DMS53 treated with DMSO at 0.1 percent for 48 hours (cell line): ENCODE results near the gene SLC13A4.
A peak's percentile ranks its signal among the peaks of the same experiment; 100 is the strongest.
"Not testable (repeated sequence)": the region's sequence is repeated elsewhere in the genome, so short reads cannot be mapped to it uniquely, and the experiment has no call there.

Experiments
- DNase-seq: peaks from one replicate; lab custom pipeline; 2025; ENCODE audit not compliant: unreplicated experiment; lab: John Stamatoyannopoulos, UW

The SLC13A4 gene, protein sequence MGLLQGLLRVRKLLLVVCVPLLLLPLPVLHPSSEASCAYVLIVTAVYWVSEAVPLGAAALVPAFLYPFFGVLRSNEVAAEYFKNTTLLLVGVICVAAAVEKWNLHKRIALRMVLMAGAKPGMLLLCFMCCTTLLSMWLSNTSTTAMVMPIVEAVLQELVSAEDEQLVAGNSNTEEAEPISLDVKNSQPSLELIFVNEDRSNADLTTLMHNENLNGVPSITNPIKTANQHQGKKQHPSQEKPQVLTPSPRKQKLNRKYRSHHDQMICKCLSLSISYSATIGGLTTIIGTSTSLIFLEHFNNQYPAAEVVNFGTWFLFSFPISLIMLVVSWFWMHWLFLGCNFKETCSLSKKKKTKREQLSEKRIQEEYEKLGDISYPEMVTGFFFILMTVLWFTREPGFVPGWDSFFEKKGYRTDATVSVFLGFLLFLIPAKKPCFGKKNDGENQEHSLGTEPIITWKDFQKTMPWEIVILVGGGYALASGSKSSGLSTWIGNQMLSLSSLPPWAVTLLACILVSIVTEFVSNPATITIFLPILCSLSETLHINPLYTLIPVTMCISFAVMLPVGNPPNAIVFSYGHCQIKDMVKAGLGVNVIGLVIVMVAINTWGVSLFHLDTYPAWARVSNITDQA

DNA sequence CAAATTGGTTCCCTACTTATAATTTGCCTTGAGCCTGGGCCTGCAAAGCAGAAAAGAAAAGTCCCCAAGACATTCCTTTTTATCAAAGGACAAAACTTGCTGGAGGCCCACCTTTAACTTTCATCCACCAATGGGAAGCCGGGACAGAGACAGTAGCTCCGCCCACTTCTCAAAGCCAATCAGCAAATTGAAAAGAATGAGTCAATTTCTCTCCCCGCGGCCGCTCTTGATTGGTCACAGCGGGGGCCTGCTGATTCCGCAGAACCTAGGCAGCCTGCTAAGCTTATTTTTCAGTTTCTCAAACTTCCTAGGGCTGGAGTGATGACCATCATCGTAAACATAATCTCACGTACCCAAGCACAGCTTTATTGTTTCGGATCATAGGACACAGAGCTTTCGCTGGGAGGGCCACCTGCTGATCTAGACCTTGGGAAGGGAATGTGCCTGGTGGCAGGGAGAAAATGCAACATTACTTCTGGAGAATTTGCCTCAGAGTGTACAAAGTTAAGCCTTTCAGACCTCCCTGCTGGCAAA is at the start of gene SLC13A4:
Gene SLC13A4 (minus strand): TSS at position 51 of the 534 bp plus-strand sequence. CDS start 690 bp downstream, outside the sequence.
- DNase-seq = no peak

DNA sequence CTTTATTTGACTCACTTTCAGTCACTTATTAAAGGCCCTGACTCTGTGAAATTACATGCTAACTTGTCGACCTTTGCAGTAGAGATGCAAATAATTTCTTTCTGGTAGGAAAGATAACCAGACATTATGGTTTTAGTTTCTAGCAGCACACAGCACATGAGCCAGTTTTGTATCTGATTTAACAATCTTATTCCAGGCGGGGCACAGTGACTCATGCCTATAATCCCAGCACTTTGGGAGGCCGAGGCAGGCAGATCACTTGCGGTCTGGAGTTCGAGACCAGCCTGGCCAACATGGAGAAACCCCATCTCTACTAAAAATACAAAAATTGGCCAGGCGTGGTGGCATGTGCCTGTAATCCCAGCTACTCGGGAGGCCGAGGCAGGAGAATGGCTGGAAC is 47.9 kb upstream of the SLC13A4 start:
- DNase-seq = not testable (repeated sequence)

DNA sequence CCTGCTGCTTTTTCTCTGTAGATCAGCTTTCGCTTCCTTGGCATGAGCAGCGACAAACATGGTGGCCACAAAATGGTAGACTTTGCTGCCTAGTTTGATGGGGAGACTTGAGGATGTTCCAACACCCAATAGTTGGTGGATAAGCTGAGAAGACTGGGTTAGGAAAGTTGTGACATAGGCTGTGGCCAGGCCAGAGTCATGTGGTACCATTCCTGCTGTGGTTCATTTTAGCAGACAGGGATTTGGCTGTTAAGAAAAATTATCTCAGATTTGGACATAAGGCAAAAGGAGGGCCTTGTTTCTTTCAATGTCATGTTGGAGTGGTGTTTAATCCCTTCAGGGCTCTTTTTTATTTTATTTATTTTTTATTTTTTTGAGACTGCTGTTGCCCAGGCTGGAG is 47.2 kb upstream of the SLC13A4 start:
- no peak for DNase-seq

DNA sequence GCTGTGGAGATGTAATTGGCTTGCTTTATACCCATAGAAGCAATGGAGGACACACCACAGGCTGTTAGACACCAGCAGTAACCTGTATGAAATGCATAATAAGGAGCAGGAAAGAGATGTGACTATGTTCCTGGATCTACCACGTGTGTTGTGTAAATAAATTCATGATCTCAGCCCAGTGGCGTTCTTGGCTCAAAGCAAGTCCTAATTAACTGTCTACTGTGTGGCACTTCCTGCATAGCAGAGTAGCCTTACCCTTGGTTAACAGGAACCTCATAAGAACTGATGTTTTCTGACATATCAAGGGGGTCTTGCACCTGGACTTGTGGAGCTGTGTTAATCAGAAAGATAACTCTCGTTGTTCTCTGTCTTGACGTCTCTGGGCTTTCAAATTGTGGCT is 46.3 kb upstream of the SLC13A4 start:
- DNase-seq = peak; percentile 98

DNA sequence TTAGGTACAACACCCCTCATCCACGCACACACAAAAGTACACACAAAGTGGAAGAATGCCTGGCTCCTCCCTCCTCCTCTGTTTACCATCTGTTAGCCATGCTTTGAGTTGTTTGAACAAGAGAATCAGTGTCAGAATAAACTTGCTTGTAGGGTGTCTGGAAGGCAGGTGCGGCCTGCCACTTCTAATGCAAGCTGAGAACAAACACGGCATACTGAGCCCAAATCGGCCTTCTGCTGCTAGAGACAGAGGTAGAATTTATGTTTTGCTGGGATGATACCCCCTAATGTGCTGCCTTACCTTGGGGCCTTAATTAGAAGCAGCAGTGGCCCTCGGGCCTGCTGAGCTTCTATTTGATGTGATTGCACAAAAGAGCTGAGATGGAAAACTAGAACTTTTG is 45.5 kb upstream of the SLC13A4 start:
- DNase-seq = peak; percentile 90

DNA sequence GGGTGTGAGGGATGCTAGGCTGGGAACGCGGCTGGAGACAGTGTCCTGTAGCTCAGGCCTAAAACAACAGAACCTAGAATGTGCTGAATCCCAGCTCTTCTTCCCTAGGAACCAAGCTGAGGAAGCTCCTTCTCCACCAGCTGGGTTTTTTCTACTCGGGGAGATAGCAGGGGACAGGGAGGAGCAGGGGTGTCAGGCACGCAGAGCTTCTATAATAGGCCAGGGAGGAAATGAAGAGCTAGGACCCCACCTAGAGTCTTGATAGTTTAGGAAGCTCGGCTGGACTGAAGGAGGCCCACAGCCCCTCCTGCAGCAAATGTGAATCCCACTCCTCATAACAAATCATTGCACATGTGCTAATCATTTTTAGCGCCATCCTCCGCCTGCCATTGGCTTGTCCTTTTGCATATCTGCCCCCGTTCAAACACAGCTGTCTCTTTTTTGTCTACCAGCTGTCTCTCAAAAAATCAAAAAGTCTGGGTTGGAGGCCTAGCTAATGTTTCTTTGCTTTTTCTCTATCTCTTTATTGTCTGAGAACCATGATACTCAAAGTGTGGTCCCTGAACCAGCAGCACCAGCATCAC is 44.7 kb upstream of the SLC13A4 start:
- DNase-seq = peak; percentile 24

DNA sequence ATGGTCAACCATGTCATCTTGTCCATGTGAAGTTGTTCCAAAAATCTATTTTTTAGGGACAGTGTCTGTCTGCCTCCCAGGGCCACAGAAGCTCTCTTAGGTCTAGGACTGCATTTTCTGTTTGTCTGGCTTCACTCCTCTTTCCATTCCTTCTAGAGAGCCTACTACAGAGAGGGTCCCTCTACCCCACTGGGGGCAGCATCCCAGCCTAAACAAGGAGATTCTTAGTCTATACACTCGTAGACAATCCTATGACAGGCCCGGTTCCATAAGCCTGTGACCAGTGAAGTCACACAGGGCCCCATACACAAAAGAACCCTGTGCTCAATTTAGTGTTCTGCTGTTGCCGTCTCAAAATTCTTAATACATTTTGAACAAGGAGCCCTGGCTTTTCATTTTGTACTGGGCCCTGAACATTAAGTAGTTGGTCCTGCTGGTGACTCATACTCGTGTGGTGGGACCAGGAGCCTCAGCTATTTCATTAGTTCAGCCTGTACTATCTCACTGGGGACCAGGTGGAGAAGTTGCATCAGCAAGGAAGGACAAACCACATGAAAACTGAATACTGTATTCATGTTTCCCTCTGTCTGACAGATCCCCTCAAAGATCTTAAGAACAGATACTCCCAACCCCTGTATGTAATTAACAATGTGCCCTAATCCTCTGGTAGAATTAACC is 44.1 kb upstream of the SLC13A4 start:
- DNase-seq = peak; percentile 29

DNA sequence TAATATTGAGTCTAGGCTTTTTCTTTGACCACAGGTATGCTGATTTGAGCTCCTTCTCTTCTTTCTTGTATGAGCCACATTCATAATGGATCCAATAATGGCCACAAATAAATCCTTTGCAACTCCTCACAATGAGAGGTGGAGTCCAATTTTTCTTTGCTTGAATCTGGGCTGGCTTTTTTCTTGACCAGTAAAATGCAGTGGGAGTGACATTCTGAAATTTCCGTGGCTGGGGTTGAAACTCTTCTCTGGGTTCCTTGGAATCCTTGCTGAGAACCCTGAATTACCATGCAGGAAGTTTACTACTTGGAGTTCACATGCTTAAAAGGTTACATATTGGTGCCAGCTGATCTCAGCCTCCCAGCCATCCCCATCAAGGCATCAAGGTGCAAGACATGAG is 43.1 kb upstream of the SLC13A4 start:
- DNase-seq = no peak

DNA sequence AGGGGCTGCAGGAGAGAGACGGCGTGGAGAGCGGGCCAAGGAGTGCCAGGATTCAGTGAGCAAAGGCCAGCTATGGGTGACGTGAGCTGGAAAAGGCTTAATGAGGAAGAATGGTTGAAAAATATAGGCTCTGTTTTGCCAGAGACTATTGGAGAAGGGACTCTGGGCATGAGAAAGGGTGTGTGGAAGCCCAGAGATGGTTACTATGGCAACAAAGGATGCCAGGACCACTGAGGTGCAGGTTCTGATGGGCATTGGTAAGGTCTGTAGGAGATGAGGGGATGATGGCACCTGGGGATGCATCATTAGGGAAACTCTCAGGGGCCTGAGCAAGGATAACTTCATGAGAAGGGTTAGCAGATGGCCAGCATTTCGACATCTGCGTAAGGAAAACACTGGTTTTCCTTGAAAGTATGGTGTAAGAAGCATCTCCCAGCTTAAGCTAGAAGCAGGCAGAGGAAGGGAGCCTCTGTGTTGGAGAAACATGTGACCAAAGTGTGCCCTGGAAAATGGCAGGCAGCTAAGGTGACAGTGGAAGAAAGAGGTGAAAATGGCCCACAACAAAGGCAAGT is 42.2 kb upstream of the SLC13A4 start:
- no peak for DNase-seq

DNA sequence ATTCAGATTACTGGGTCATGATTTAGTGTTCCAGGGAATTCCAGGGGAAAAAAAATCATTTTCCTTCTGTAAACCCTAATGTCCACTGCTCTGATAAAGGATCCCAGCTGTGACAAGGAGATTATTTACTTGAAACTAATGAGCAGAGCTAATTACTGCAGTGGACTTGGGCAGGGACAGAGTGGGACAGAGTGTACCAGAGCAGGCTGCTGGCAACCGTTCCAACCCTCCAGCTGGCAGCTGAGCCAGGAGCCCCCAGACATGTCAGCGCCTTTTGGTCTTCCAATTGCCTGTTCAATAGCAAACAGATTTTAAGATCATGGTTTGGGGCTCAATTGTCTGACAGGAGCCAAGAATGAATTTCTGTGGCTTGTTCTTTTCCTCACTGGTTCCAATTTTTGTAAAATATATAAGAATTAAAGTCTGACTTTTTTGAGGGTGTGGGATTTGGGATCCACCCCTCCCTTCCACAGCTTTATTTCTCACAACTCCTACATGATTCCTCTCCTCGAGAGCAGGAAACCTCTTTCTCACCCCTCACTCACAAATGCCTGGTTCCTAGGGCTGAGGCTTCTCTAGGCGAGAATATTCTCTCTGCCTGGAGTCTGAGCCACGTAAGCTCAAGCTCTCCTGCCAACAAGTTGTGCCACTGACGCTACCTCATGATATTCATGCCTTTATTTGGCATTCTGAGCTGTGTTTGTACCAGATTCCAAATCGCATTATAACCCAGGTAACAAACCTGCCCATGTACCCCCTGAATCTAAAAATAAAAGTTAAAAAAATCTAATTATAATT is 41.2 kb upstream of the SLC13A4 start:
- DNase-seq = no peak

DNA sequence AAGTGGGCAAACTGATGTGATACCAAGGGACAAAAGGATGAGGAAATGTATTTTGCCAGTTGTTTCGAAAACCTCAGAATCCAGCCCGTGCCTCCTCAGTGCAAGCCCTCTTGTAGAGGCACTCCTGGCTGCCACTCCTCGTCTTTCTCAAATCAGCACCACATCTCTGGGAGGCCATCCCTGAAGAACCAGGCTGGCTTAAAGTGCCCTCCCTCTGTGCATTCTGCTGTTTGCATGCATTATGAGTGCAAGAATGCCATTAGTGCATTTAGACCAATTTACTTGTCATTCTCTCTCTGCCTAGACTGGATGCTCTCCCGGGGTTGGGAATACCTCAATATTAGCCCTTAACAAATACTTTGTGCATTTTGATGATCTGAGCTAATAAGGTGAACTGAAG is 40.5 kb upstream of the SLC13A4 start:
- no peak for DNase-seq

DNA sequence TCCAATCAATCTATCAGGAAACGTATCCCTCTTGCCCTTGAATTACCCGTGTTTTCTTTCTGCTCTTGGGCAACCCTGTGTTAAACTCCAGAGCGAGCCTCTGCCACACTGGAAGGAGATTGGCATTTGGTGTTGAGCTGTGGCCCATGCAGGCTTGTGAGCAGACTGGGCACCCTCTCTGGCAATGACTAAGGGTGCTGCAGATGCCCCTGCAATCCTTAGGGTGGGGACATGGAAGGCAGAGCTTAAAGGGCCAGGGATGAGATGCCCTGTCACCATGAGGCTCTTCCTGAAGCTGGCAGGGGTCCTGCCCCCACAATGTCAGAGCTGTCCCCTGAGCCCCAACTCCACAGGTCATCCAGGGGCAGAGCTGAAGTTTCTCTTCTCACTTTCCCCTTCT is 40.1 kb upstream of the SLC13A4 start:
- no peak for DNase-seq

DNA sequence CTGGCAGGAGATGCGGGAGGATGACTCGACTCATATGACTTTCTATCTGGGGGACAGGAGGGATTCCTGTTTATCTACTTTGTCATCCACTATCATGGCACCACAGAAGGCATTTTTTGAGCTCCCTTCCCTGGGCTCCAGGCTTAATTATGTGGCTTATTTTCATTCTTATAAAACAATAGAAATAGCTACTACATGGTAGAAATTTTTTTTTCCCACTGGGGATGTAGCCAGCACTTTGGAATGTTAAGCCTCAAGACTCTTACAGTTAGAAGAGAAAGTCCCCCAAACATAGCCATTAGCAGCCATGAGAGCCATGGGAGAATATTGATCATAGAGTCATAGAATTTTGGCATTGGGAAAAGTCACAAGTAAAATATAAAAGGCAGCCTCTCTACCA is 35.3 kb upstream of the SLC13A4 start:
- no peak for DNase-seq

DNA sequence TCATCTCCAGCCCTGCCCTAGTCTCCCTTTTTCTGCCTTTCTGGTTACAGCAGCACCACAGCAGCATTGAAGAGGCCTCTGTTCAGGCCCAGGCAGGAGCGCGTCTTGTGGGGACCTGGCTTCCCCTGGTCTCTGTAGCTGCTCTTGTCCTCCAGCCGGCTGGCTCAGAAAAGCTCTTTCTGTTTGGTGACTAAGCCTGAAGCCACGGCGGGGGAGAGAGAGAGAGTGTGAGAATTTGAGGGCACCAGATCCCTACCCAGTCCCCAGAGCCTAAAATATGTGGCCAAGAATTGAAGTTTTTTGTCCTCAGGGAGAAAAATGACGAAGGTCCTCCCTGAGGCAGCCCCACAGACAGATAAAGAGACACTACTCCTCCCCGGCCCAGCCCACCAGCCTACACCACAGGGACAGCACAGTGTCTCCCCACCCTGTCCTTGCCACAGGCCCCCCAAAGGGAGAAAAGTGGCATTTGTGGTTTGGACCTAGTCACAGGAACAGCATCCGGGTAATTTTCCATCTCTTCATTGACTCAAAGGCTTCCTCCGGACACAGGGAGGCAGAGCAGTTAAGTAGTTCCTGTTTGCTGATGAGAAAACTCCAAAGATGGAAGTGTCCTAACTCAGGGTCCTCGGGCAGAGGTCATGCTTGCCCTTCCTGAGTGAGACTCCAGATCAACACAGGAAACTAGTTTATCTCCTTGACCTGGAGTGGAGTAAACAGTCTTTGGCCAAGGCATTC is 33.9 kb upstream of the SLC13A4 start:
- no peak for DNase-seq

DNA sequence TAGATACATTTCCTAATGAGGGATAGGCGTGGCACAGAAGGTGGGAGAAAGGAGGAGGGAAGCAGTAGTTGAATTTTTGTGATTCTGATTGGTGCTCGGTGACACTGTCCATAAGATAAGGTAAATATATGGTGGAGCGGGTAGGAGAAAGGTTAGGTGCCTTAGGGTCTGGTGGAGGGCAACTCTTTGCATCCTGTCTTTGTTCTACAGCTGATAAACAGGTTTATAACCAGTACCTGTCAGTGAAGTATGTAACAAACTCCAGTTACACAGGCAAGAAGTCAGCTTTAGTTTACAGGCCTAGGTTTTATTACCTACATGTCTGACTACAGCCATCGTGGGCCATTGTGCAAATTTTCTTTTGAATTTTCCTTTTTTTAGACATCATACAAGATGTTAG is 31.5 kb upstream of the SLC13A4 start:
- DNase-seq = no peak

DNA sequence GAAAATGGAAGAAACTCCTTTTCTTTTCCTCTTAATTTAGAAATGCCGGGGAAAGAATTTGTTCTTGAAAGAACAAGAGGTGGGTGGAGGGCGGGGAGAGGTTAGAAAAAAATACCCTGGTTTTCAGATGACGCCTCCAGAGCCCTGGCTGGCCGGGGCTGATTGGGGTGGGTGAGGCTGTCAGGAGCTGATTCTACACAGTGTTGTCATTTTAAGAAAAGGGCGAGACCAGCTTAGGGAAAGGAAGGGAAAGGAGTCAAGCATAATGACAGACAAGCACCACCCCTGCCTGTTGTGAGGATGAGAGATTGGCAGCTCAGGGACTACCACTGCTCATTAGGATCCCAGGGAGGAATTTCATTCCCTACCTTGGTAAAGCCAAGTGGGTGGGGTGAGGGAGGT is 30.5 kb upstream of the SLC13A4 start:
- no peak for DNase-seq

DNA sequence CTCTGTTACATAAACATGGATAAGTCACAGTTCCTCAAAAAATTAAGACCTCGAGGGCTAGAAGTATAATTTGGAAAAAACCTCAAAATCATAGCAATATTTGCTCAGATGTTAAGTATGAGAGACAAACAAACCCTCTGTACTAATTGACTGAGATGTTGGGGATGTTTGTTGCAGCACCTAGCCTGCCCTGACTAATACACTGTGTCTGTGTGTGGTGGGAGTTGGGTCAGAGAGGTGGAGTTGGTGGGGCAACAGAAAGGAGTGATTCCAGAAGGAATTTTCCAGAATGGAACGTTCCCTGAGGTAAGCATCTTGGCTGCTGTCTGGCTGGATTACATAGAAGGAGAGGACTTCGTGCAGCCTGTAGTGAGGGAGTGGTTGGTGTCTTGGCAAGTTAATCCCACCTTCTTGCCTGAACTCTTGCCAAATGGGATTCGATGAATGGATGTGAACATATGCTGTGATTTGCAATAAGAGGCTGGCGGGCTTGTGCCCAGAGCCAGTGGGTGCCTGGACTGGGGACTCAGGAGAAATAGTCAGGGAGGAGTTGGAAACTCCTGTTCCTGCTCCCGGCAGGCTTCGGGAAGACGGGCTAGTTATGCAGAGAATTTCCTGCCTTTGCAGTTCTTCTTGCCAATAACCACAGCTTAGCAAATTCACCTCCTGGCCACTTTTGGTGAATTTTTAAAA is 29.9 kb upstream of the SLC13A4 start:
- no peak for DNase-seq

DNA sequence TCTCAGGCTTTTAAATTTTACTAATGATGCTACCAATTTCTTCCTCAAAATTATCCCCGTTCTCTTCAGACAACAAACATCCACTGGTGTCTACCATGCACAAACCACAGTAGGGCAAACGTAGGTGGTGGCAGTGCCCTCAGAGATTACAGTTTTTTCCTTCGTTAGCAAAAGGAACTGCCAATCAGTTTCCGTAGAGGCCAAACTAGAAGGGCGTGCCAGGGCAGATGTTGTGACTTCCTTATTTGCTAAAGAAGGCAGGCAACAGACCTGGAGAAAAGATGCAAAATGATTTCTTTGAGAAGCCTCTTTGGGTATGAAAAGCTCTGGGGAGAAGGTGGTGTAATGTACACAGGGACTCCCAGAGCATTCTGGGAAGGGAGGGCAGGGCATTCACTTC is 28.2 kb upstream of the SLC13A4 start:
- no peak for DNase-seq

DNA sequence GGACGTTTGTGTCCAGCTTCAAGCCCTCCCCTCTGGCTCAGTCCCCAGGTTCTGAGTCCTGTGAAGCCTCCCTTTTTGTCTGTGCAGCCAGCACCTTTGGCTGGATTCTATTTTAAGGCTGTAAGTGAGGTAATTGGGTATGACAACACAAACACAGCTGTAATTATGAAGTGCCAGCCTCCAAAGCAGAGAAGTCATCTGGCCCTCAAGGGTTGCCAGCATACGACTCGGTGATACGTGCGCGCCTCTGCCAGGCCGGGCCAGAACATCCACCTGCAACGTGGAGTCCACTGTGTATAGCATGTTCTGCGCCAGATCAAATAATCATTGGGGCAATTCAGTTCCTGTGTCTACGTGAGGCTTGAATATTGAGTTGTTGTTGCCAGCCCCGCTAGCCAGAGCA is 27.4 kb upstream of the SLC13A4 start:
- peak; percentile 78 for DNase-seq
